WERI-Rb-1 (cell line): ENCODE measurements around the gene C18orf63.

ENCODE experiments used
- DNase-seq: peaks from one replicate; pipeline ENCODE4 v3.0.0-alpha.2; 2020
- H3K27ac ChIP-seq: fragments of 250-450 bp; sonication (Bioruptor Pico); 2 replicates; pipeline ENCODE4 v1.5.1; 2020; ENCODE audit warnings: mild to moderate bottlenecking, moderate library complexity
- H3K27me3 ChIP-seq: fragments of 250-450 bp; sonication (Bioruptor Pico); 2 replicates; pipeline ENCODE4 v1.5.1; 2021; ENCODE audit warnings: mild to moderate bottlenecking, low read depth, moderate library complexity; ENCODE audit not compliant: insufficient read depth, severe bottlenecking
- H3K36me3 ChIP-seq: fragments of 250-450 bp; sonication (Bioruptor Pico); 2 replicates; pipeline ENCODE4 v1.5.1; 2020; ENCODE audit warnings: mild to moderate bottlenecking, moderate library complexity
- H3K4me3 ChIP-seq: 2 replicates; pipeline ENCODE4 v1.5.1; 2011; ENCODE audit warnings: low read depth, mild to moderate bottlenecking, control low read depth, low read length
- H3K9me3 ChIP-seq: fragments of 250-450 bp; sonication (Bioruptor Pico); 2 replicates; pipeline ENCODE4 v1.5.1; 2021; ENCODE audit warnings: mild to moderate bottlenecking, moderate library complexity; ENCODE audit not compliant: severe bottlenecking
- CTCF ChIP-seq: IDR thresholded peaks from 2 replicates; pipeline ENCODE4 v1.5.1; 2011; ENCODE audit warnings: low read depth, mild to moderate bottlenecking, control low read depth, inconsistent platforms, low read length

The C18orf63 gene

DNA sequence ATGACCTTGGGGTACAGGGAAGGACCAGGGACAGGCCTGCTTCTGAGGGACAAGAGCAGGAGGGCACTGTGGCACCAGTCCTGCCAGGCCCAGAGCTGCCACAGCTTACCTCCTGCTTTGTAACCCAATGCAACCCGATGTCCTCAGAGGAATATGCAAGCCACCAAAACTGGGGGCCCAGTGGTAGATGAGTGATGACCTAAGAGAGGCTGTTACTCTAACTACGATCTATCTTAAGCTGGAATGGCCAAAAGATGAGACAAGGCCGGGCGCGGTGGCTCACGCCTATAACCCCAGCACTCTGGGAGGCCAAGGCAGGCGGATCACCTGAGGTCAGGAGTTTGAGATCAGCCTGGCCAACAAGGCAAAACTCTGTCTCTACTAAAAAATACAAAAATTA lies 36.7 kb upstream of the C18orf63 start:
- no peak for TF ChIP-seq CTCF
- DNase-seq: no peak
- 0 out of 2 replicates have a peak, but pooled peaks cover 4% of the 10 kb centered on the region for H3K36me3 ChIP-seq
- H3K4me3 ChIP-seq: no peak overlapping the region
- H3K27ac ChIP-seq: no peak overlapping the region
- no peaks in the 10 kb centered on the region for H3K27me3 ChIP-seq
- no peaks in the 10 kb centered on the region for H3K9me3 ChIP-seq

- peak; percentile 37 for DNase-seq
- Histone ChIP-seq H3K9me3 (no peaks in the 10 kb centered on the region), H3K27me3 (no peaks in the 10 kb centered on the region), H3K27ac (peak overlapping the region; percentile 19; the same call in 1 of the 2 replicates), H3K36me3 (0 out of 2 replicates have a peak, but pooled peaks cover 4% of the 10 kb centered on the region), H3K4me3 (no peak overlapping the region)
- no peak for TF ChIP-seq CTCF
These were observed 34.3 kb upstream of the C18orf63 start for GRCh38 chr18:74281011-74281979.

GRCh38 chr18:74281980-74282754 lies 33.5 kb upstream of the C18orf63 start:
- H3K27me3 ChIP-seq: no peaks in the 10 kb centered on the region
- no peak for TF ChIP-seq CTCF
- no peak overlapping the region for H3K27ac ChIP-seq
- H3K4me3 ChIP-seq: no peak overlapping the region
- 0 out of 2 replicates have a peak, but pooled peaks cover 4% of the 10 kb centered on the region for H3K36me3 ChIP-seq
- H3K9me3 ChIP-seq: no peaks in the 10 kb centered on the region
- no peak for DNase-seq

- no peak for TF ChIP-seq CTCF
- DNase-seq: no peak
- no peak overlapping the region for H3K4me3 ChIP-seq
These were observed 32.7 kb upstream of the C18orf63 start for GRCh38 chr18:74282755-74283554.

DNA sequence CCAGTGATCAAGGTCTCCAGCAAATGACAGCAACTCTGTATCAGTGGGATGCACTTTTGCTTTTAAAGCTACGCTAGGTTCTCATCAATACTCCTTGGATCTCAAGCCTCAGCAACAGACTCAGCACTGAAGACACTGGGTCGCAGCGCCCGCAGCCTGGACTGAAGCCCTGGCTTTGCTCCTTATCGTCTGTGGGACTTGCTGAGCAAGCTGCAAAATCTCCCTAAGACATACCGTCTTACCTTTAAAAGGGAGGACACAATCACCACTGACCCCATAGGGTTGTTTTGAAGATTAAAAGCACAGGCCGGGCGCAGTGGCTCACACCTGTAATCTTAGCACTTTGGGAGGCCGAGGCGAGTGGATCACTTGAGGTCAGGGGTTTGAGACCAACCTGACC lies 32.0 kb upstream of the C18orf63 start:
- no peaks in the 10 kb centered on the region for H3K9me3 ChIP-seq
- peaks cover 3% of the 10 kb centered on the region; the same call in 1 of the 2 replicates for H3K36me3 ChIP-seq
- no peak overlapping the region for H3K27ac ChIP-seq
- H3K27me3 ChIP-seq: no peaks in the 10 kb centered on the region
- H3K4me3 ChIP-seq: no peak overlapping the region
- DNase-seq: no peak
- TF ChIP-seq CTCF: no peak

More at GRCh38 chr18:74282755-74283554, 32.7 kb upstream of the C18orf63 start:
- Histone ChIP-seq H3K9me3 (no peaks in the 10 kb centered on the region), H3K27me3 (no peaks in the 10 kb centered on the region), H3K36me3 (no peaks in the 10 kb centered on the region), H3K27ac (no peak overlapping the region)
